HG03097 (cell line): ENCODE data around the gene NPM1.
"Not testable (repeated sequence)": the region's sequence is repeated elsewhere in the genome, so short reads cannot be mapped to it uniquely, and the experiment has no call there.

ENCODE experiments used
- ATAC-seq: cut with Tn5 transposase; IDR thresholded peaks from one replicate; pipeline ENCODE4 v1.9.1; 2021; ENCODE audit not compliant: unreplicated experiment, low FRiP score

Gene NPM1

GRCh38 chr5:171409164-171410136, 21.8 kb downstream of the NPM1 start:
- no peak for ATAC-seq

- ATAC-seq: no peak
Measured at GRCh38 chr5:171410181-171410580, 22.5 kb downstream of the NPM1 start.

DNA sequence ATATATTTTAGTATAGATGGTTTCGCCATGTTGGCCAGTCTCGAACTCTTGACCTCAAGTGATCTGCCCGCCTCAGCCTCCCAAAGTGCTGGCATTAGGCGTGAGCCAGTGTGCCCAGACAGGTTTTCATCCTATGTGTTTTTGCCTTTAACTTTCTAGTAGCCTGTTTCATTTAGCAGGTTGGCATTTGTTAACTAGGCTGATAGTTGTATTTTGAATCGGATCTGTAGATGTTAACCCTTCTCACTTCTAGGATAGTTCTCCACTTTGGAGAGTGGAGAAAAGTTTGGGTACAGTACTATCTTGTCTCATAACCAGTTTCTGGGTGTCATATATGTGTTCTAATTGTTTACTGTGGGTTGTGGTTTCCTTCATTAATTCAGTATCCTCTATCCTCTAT, 24.5 kb downstream of the NPM1 start:
- ATAC-seq: no peak

DNA sequence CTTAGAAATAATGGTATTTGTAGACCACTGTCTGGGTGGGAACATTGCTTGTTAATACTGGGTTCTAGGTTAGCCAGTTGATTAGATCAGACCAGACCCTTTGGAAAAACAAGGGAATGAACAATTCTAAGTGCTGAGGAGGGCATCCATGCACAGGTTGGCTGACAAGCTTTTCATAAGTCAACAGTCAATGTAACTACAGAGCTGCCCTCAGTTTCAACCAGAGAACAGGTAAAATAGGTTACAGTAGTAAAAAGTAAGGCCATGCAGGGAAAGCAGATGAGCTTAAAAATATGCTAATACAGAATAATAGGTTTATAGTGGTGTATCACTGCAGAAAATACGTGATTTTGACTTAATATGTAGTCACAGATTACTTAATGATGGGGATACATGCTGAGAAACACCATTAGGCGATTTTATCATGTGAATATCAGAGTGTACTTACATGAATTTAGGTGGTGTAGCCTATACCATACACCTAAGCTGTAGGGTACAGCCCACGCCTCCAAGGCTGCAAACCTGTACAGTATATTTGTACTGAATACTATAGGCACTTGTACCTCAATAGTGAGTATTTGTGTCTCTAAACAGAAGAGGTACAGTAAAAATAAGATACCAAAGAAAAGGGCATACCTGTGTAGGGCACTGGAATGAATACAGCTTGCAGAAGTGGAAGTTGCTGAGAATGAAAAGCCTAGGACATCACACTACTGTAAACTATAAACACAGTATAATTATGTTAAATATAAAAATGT, 25.7 kb downstream of the NPM1 start:
- no peak for ATAC-seq

DNA sequence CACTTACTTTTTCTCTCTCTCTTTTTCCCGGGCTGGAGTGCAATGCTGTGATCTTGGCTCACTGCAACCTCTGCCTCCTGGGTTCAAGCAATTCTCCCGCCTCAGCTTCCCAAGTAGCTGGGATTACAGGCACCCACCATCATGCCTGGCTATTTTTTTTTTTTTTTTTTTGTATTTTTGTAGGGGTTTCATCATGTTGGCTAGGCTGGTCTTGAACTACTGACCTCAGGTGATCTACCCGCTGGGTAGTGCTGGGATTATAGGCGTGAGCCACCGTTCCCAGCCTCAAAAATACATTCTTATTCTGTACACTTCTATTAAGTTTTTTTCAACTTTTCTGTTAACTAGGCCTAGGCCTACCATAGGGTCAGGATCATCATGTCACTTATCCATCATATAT, 26.3 kb downstream of the NPM1 start:
- ATAC-seq: not testable (repeated sequence)

DNA sequence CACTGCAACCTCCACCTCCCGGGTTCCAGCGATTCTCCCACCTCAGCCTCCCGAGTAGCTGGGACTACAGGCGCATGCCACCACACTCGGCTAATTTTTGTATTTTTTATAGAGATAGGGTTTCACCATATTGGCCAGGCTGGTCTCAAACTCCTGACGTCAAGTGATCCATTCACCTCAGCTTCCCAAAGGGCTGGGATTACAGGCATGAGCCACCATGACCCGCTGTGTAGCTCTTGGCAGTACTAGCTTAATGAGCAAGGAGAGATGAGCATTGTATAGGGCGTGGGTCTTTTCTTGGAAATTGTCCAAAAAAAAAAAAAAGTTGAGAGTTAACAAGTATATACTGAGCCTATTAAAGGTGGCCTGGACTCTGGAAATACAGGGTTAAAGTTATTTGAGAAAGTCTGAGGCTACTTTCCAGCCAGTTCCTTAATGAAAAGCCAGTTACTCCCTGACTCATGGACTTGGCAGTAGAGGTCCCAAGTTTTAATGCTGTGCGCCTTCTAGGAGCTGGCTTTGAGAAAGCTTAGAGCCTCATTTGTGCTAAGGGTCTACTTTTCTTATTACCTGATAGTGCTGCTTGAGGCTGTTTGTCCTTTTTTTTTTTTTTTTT, 27.6 kb downstream of the NPM1 start:
- ATAC-seq: no peak

GRCh38 chr5:171416160-171417049, 28.8 kb downstream of the NPM1 start:
- no peak for ATAC-seq

GRCh38 chr5:171418316-171418981, 30.8 kb downstream of the NPM1 start:
- ATAC-seq: no peak

DNA sequence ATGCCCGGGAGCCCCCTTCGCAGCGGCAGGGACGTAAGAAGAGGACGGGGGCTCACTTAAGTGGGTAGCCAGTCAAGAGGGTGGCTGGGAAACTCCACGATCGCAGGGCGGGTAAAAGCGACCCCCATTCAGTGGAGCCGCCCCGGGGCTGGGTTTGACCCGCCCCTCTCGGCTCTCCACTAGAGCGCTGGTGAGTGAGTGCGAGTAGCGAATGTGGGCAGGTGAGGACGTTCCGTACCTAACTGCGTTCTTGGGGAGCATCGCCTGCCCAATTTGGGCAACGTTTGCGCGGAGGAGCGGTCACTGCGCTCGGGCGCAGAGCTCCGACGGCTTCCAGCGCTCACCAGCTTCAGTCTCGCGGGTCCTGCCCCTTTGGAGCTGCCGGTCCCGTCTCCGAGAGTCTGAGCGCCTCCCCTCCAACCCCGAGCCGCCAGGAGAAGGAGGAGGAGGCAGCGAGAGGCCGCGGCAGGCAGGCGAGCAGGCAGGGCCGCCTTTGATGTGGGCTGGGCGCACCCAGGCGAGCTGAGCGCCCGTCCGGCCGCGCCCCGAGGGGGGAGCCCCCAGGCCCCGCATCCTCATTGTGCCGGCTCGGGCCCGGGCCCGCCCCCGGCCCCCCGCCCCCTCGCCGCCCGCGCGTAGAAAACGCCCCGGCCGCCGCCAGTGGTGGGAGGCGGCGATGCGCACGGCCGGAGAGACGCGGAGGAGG, 31.5 kb downstream of the NPM1 start, which contains the start of gene FGF18:
FGF18 (plus strand) TSS at position 666 of the 706 bp plus-strand sequence. CDS start 553 bp downstream, outside the sequence.
- no peak for ATAC-seq

GRCh38 chr5:171419688-171420430, 32.2 kb downstream of the NPM1 start:
- no peak for ATAC-seq

DNA sequence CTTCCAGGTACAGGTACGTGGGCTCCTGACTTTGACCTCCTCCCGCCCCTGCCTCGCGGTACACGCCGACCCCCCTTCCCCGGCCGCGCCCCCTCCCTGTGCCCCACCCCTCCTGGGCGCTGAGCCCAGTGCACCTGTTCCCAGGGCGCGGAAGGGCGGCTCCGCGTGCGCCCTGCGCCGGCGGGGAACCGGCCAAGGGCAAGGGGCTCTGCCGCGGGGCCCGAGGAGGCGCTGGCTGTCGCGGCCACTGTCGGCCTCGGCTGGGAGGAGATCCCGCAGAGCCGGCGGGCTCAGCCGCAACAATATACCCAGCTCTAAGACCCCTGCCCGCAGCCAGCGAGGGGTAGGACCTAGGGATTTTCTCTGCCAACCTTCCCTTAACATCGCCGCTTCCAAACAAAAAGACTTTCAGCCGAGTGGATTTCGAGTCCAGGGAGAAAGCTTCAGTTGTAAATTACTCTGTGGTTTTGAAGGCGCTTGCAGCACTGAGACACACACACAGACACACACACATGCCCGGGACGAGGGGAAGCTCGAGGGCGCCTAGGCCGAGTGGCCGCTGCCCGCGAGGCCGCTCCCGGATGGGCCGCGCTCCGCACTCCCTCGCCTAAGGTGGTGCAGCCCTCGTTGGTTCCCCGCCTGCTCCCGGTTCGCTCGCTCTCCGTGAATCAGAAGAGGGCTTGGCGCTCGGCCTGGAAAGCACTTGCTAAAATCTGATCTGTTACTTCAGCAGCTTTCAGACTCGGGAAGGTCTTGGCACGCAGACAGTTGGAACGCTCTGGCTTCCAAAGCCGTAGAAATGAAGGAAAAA, 33.0 kb downstream of the NPM1 start:
- ATAC-seq: no peak

GRCh38 chr5:171421331-171422262, 33.9 kb downstream of the NPM1 start:
- ATAC-seq: no peak

DNA sequence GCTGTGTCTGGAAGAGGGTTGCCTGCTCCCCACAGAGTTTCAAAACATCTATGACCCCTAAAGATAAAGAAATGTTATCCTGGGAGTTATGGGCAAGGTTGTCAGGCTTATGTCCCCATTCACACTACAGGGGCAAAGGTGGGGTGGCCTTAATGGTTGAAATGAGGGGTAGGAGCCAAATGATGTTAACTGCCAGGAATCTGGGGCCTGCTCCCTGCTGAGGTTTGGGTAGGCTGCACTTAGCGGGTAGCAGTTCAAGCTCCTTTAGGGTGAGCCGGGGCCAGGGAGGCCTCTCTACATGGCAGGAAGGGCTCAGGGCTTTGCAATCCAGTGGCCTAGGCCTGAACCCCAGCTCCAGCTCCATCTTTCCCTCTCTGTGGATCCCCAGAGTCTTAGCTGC, 34.8 kb downstream of the NPM1 start:
- no peak for ATAC-seq

DNA sequence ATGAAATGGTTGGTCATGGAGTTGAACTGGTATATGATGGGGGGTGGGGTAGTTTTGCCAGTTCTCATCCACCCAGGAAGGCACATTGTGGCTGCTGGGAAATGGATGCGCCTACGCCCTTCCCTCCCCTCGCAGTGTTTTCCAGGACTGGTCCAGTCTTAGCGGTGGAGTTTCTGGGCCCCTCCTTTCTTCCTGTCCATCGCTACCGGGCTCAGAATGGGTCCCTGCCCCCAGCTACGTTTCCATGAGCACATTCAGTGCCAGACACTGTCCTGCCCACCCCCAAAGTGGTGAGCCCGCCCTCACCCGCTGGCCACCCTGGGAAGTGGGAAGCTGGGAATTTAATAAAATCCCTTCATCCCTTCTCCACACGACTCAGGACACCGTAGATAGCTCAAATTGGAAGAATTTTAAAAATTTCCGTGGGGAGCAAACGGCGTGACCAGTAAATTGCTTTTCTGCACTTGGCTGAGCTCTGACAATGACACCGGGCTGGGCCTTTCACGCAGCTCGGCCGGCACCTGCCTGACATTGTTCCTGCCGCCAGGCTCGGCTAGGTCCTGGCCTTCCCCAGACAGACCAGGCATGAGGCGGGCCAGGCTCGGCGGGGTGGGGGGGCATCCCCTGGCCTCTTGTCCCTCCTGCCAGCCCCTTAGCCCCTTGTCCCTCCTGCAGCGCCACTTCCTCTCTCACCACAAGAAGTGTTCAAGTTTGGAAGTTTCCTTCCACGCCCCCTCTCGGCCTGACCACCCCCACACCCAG, 35.4 kb downstream of the NPM1 start:
- ATAC-seq: no peak

- ATAC-seq: no peak
Measured at GRCh38 chr5:171424726-171425125, 37.1 kb downstream of the NPM1 start.
